ENCODE results near the gene CHST15. TPM values are rescaled to one million over a fixed set of nuclear protein-coding genes. Genes with fewer than 3 reads are reported as not detected.
A peak's percentile ranks its signal among the peaks of the same experiment; 100 is the strongest.

The CHST15 gene
- total and polyA plus RNA-seq, 4 donors: 2.9 to 16.5 (median 6.4) TPM

- Histone ChIP-seq H3K9ac (ENCODE audit: low read depth in 1 of 2, low read length in 2 of 2) (no peak overlapping the region), H3K27me3 (ENCODE audit: control insufficient read depth in 4 of 4, insufficient read depth in 4 of 4, low read length in 3 of 4) (no peaks in the 10 kb centered on the region), H3K4me3 (ENCODE audit: low read depth in 1 of 3, low read length in 3 of 3) (no peak overlapping the region), H3K4me1 (ENCODE audit: control insufficient read depth in 4 of 4, insufficient read depth in 4 of 4, low read length in 3 of 4) (no peaks in the 10 kb centered on the region), H3K27ac (ENCODE audit: low read depth in 1 of 2, low read length in 2 of 2) (no peak overlapping the region), H3K36me3 (ENCODE audit: control insufficient read depth in 4 of 4, insufficient read depth in 3 of 4, low read depth in 1 of 4, low read length in 3 of 4) (peaks cover 0 to 10% (median 0%) of the 10 kb centered on the region in 4 donors), H3K9me3 (ENCODE audit: control insufficient read depth in 4 of 4, low read length in 3 of 4) (no peaks in the 10 kb centered on the region)
- no peak for TF ChIP-seq GABPA (IDR thresholded peaks at IDR 0.05 in 1 of 2, conservative IDR thresholded peaks at IDR 0.05 in 1 of 2)
- TF ChIP-seq NR2F2 (IDR thresholded peaks at IDR 0.05): peak; percentile 50
- DNase-seq (ENCODE audit: low spot score): no peak
- 74% methylated on average over 1 of the region's 1 CpG for WGBS
These were observed 79.5 kb downstream of the CHST15 start for GRCh38 chr10:124013916-124014315.

GRCh38 chr10:124012991-124013390 lies 80.4 kb downstream of the CHST15 start:
- WGBS: 87% methylated on average over 7 of the region's 7 CpGs
- Histone ChIP-seq H3K9ac (ENCODE audit: low read depth in 1 of 2, low read length in 2 of 2) (no peak overlapping the region), H3K4me3 (ENCODE audit: low read depth in 1 of 3, low read length in 3 of 3) (no peak overlapping the region), H3K36me3 (ENCODE audit: control insufficient read depth in 4 of 4, insufficient read depth in 3 of 4, low read depth in 1 of 4, low read length in 3 of 4) (peaks cover 0 to 17% (median 0%) of the 10 kb centered on the region in 4 donors), H3K27ac (ENCODE audit: low read depth in 1 of 2, low read length in 2 of 2) (no peak overlapping the region), H3K27me3 (ENCODE audit: control insufficient read depth in 4 of 4, insufficient read depth in 4 of 4, low read length in 3 of 4) (no peaks in the 10 kb centered on the region), H3K9me3 (ENCODE audit: control insufficient read depth in 4 of 4, low read length in 3 of 4) (no peaks in the 10 kb centered on the region), H3K4me1 (ENCODE audit: control insufficient read depth in 4 of 4, insufficient read depth in 4 of 4, low read length in 3 of 4) (no peaks in the 10 kb centered on the region)
- no peak for DNase-seq (ENCODE audit: low spot score)
- no peak for TF ChIP-seq HNF4A (conservative IDR thresholded peaks at IDR 0.05)
- no peak for TF ChIP-seq RXRA (IDR thresholded peaks at IDR 0.05)
- TF ChIP-seq RAD21 (IDR thresholded peaks at IDR 0.05): no peak
- TF ChIP-seq YY1 (IDR thresholded peaks at IDR 0.05): no peak
- no peak for TF ChIP-seq NR2F2 (IDR thresholded peaks at IDR 0.05)
- no peak for TF ChIP-seq FOXA1 (IDR thresholded peaks at IDR 0.05)
- no peak for TF ChIP-seq EGR1 (IDR thresholded peaks at IDR 0.05; ENCODE audit: low read depth in 2 of 2)
- no peak for TF ChIP-seq HNF4G (IDR thresholded peaks at IDR 0.05)
- TF ChIP-seq GABPA (IDR thresholded peaks at IDR 0.05 in 1 of 2, conservative IDR thresholded peaks at IDR 0.05 in 1 of 2): no peak
- no peak for TF ChIP-seq ZBTB33 (IDR thresholded peaks at IDR 0.05)
- TF ChIP-seq SP1 (IDR thresholded peaks at IDR 0.05): no peak

- Histone ChIP-seq H3K4me1 (ENCODE audit: control insufficient read depth in 4 of 4, insufficient read depth in 4 of 4, low read length in 3 of 4) (no peaks in the 10 kb centered on the region), H3K9me3 (ENCODE audit: control insufficient read depth in 4 of 4, low read length in 3 of 4) (no peaks in the 10 kb centered on the region), H3K27me3 (ENCODE audit: control insufficient read depth in 4 of 4, insufficient read depth in 4 of 4, low read length in 3 of 4) (no peaks in the 10 kb centered on the region), H3K4me3 (ENCODE audit: low read depth in 1 of 3, low read length in 3 of 3) (no peak overlapping the region), H3K36me3 (ENCODE audit: control insufficient read depth in 4 of 4, insufficient read depth in 3 of 4, low read depth in 1 of 4, low read length in 3 of 4) (peaks cover 0 to 20% (median 0%) of the 10 kb centered on the region in 4 donors), H3K9ac (ENCODE audit: low read depth in 1 of 2, low read length in 2 of 2) (no peak overlapping the region), H3K27ac (ENCODE audit: low read depth in 1 of 2, low read length in 2 of 2) (no peak overlapping the region)
- WGBS: 84% methylated on average over 3 of the region's 3 CpGs
- TF ChIP-seq JUND (IDR thresholded peaks at IDR 0.05) (no peak), TAF1 (conservative IDR thresholded peaks at IDR 0.05) (no peak), EGR1 (IDR thresholded peaks at IDR 0.05; ENCODE audit: low read depth in 2 of 2) (no peak), CTCF (IDR thresholded peaks at IDR 0.05; ENCODE audit: low read depth, low read length, missing input control) (no peak), GABPA (IDR thresholded peaks at IDR 0.05 in 1 of 2, conservative IDR thresholded peaks at IDR 0.05 in 1 of 2) (no peak), MAX (IDR thresholded peaks at IDR 0.05) (no peak), ZBTB33 (IDR thresholded peaks at IDR 0.05) (no peak), REST (IDR thresholded peaks at IDR 0.05) (no peak), HNF4G (IDR thresholded peaks at IDR 0.05) (no peak), ATF3 (IDR thresholded peaks at IDR 0.05) (no peak), SP1 (IDR thresholded peaks at IDR 0.05) (no peak), NR2F2 (IDR thresholded peaks at IDR 0.05) (no peak), RAD21 (IDR thresholded peaks at IDR 0.05) (no peak), FOXA1 (IDR thresholded peaks at IDR 0.05) (no peak), FOXA2 (IDR thresholded peaks at IDR 0.05) (no peak)
- DNase-seq (ENCODE audit: low spot score): no peak
These were observed 80.8 kb downstream of the CHST15 start for GRCh38 chr10:124012583-124012982.
